GM19035 (cell line): Measurements from ENCODE around the gene SGPP2.
"Not testable (repeated sequence)": the region's sequence is repeated elsewhere in the genome, so short reads cannot be mapped to it uniquely, and the experiment has no call there.

Experiments used
- ATAC-seq: cut with Tn5 transposase; IDR thresholded peaks from one replicate; pipeline ENCODE4 v1.9.1; 2021; ENCODE audit not compliant: unreplicated experiment

Gene SGPP2

DNA sequence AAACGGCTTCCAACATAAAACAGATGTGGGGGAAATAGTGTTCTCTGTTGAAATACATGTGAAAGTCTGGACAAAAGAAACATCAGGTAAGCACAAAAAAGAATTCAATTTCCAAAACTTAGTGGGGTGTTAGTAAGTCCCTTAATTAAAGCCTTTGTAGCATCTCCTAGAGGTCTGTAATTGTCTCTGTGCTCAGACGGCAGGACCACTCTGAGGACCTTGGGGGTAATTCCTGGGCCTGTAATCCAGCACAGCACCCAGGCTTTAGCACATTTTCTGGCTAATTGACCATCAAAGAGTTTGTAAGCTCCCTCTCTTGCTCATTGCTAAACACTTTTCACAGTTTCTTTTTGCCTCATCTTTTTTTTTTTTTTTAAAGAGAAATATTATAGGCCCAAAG is 151.3 kb downstream of the SGPP2 start:
- ATAC-seq: no peak

DNA sequence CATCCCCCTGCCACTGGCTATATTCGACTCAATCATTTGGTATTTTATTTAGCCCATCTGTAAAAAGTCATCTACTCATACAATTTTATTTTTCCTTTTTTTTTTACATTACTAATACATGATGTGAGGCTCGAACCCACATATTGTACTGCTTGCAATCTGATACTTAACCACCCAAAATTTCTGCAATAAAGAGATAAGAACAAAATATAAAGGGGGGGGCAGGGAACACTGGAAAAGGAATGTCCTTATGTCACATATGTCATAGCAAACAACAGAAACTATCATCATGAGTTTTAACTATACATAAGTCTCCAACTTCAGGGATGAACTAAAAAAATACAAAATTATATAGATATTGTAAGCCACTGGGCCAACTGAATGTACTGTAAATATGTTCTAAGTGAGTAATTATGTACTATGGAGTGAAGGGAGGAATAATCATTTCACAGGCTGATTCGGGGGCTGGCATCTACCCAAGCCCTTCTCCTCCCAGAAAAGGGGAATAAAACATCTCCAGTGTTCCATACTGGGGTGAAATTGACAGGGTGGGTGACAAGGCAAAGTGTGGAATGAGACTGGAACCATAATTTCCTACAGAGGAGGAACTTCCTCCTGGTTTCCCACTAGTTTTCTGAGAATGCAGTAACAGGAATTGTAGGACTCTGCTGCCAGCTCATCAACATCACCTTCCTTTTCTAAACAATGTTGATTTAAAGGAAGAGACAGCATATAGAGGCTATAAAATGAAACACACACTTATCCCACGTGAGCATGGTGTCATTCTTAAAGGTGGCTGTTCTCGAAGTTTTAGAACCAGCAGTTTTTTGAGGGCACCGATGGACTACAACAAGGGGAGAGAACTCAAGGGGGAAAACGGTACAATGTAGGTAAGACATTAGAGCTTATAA is 152.1 kb downstream of the SGPP2 start:
- ATAC-seq: no peak

DNA sequence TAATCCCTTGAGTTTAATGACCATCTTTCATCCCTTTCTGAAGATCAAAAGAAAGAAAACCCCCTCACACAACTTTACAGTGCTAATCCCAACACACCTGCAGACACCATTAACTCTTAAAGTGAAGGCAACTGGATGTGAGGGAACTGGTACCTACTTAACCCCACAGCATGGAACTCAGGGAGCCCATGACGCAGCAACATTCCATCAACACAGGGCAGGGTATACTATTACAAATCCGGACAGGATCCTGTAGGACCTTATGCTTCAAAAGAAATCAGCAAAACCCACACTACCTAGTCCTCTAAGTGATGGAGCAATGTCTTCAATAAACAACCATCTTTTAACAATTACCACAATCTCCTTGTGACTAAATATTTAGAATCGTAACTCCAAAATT is 153.0 kb downstream of the SGPP2 start:
- ATAC-seq: no peak

DNA sequence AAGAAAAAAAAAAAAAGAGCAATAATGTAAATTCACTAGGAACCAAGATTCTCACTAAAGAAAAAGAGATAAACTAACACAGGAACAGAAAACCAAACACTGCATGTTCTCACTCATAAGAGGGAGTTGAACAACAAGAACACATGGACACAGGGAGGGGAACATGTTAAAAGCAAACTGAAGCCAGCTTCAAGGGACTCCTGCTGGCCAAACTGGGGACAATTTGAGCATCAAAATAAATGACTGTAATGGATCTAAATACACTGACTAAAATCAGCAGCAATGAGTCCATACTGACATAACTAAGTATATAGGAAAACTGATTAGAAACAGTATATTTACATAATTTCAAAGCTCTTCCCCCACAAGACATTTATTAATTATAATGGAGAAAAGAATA is 158.6 kb downstream of the SGPP2 start:
- no peak for ATAC-seq

DNA sequence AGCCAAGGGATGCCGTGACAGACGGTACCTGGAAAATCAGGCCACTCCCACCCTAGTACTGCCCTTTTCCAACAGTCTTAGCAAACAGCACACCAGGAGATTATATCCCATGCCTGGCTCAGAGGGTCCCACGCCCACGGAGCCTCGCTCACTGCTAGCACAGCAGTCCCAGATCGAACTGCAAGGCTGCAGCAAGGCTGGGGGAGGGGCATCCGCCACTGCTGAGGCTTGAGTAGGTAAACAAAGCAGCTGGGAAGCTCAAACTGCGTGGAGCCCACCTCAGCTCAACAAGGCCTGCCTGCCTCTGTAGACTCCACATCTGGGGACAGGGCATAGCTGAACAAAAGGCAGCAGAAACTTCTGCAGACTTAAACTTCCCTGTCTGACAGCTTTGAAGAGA is 160.2 kb downstream of the SGPP2 start:
- not testable (repeated sequence) for ATAC-seq

DNA sequence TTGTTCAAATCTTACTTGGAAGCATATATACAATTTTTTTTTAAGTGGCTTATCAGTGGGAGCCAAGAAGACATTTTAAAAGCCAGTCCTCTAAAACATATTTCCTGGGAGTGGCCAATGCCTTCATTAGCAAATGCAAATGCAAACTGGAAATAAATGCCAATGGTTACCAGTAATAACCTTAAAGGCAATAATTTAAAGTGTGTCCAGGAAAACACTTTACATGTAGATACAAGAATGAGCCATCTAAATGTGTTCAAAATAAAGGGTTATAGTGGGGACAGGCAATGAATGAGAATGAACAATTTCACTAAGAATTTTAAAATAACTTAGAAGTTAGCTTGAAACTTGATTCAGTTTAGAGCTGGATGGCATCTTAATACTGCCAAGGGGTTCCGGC is 167.3 kb downstream of the SGPP2 start:
- ATAC-seq: no peak

DNA sequence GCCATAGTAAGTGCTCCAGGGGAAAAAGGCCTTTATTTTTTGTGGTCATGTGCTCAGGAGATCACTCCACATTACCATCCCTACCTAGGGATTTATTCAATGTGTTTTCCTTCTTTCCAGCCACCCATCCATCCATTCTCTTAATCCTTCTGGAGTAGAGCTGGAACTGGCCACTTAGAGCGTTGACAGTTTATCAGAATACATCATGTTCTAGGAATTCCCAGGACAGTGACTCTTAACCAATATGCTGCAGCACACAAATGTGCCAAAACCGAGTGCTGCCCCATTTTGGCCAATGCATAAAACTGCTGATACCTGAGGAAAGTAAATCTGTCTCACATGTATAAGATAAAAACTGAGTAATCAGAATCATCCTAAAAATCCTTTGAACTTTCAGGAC is 167.8 kb downstream of the SGPP2 start:
- no peak for ATAC-seq

DNA sequence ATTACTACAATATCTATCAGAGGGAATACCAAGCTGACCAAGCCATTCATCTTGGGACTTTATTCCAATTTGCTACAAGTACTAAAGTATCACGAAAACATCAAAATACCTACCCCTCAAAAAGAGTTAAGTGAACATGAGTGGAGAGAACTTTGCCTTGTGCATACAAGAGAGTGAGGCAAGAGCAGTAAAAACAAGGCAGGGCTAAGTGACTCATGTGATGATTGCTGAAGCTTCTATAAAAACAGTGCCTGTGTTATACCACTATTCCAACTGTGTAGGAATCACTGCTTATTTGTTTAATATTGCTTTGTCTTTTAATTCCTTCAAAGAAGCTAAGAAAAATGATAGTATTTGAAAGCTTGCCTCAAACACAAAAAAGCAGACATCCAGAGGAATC is 170.3 kb downstream of the SGPP2 start:
- ATAC-seq: no peak

DNA sequence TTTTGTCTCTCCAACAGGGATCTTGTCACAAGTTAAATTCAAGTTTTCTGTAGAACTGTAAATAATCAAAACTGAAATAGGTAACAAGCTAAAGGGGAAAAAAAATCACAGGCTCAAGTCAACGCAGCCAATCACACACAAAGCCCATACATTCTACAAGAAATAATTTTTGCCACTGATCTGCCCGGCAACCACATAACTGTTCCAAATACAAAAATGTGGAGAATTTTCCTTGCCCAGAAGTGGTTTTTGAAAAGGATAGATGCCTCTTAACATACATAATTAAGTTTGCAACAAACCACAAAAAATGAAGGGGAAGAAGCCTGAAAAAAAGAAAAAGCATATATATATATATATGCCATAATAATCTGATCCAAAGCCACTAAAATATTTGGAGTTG is 171.2 kb downstream of the SGPP2 start:
- ATAC-seq: no peak

DNA sequence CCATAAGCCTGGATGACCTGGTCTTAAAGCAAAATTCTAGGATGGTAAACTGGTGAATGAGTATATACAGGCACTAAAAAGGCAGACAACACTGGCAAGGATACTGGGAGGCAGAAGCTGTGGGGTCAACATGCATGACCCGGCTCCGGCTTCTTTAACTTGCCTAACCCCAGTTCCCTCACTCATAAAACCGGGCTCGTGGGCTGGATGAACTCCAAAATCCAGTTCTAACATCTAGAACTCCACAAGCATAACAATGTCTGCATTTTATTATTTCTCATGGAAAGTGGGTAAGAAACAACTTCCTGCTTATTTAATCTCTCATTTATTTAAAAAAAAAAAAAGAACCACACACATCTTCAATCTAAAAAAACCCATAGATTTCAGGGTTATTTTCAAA is 174.3 kb downstream of the SGPP2 start:
- no peak for ATAC-seq

DNA sequence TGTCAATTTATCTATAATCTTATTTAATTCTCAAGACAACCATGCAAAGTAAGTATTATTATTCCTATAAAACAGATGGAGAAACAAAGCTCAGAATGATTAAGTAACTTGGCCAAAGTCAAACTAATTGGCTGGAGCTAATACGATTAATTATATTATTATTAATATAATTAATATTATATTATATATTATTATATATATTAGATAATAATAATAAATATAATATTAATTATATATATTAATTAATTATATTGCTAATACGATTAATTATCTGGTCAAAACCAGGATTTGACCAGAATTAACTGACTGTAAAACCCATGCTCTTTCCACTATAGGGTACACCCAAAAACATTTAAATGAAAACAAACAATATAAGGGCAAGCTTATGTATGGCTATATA is 179.2 kb downstream of the SGPP2 start:
- ATAC-seq: no peak

DNA sequence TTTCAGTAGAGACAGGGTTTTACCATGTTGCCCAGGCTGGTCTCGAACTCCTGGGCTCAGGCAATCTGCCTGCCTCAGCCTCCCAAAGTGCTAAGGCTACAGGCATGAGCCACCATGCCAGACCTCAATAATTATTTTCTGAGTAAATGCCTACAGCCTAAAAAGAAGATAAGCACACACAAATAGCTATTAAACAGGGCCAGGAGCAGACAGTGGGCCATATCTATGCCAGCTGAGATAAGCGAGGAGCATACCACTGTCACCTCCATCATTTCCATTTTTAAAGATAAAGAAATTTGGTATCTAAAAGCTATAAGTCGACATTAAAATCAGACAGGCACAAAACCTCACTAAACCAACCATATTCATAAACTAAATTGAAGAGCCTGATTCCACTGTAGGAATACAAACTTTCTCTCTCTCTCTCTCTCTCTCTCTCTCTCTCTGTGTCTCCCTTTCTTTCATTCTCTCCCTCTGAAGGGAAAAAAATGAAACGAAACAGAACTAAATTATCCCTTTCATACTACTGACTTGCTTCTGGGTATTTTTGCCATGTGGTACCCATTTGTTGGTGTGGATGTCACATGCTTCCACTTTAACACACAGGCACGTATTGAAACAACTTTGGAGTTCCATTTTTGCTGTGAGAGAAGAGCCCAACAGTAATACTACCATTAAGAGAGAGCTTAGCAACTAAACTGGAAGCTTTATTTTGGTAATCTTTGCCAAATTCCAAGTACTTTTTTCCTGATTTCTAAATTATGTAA is 180.6 kb downstream of the SGPP2 start:
- ATAC-seq: no peak

DNA sequence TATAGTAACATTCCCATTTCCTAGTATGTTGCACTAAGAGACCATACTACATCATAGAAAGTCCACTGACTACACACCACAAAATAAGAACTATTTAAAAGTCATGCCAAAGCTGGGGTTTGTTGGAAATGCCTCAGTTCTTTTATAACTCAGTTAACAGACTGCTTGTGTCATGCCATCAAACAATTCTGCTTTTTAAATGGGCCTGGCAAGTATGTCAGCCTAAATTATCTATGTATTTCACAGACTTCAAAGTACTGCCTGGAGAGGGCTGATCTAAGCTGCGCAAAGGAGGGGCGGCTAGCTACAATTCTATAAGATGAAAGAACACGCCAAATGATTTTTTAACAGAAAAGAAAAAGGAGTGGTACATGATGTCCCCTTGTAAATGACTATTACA is 182.0 kb downstream of the SGPP2 start:
- no peak for ATAC-seq

DNA sequence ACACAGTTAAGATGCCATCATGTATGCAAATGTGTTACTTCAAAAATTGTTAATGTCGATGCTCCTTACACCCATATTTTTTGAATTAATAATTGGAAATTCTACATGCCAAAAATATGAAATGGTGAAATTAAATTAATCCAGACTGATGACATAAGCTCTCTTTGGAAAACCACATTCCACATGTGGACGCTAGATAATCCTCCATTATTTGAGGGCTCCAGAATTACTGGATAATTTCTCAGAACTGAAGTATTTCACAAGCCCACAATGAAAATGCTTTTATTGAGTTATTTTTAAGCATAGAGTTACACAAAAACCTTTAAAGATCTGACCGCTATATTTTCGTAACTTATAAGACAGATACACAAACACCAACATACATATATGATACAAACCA is 183.7 kb downstream of the SGPP2 start:
- ATAC-seq: no peak

DNA sequence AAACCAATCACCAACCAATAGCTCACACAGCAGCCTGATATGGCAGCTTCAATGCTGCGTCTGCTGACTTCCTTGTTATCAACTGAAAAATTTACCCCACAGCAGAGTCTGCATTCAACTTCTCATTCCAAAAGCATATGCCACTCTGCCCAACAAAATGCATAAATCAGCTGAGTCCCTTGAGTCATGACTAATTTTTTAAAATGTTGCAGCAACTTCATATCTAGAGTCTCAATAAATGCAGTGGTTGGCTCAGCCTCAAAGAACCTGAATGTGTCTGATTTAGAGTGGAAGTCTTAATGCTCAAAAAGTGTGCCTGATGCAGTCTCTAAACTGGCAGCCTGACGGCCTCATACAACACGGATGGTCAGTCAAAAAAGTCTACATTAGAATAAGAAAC is 185.0 kb downstream of the SGPP2 start:
- ATAC-seq: no peak
